A549 (cell line): ENCODE results near the gene SGTA.

Experiments
- EP300 ChIP-seq, 2 experiments: fragments of >200 bp; sonication (Bioruptor Twin); formaldehyde crosslinking; IDR thresholded peaks; 2 replicates in 1 of 2; 3 replicates in 1 of 2; pipeline ENCODE4 v1.6.1; 2016 to 2017
- JUNB ChIP-seq: fragments of >200 bp; sonication (Bioruptor Twin); formaldehyde crosslinking; IDR thresholded peaks from 2 replicates; pipeline ENCODE4 v1.6.1; 2016
- KDM5A ChIP-seq: fragments of 200-600 bp; sonication (generic); IDR thresholded peaks from 2 replicates; pipeline ENCODE4 v1.6.1; 2016; ENCODE audit warnings: antibody characterized with exemption, mild to moderate bottlenecking
- POLR2A ChIP-seq: IDR thresholded peaks from 2 replicates; pipeline ENCODE4 v1.6.1; 2012; ENCODE audit warnings: mild to moderate bottlenecking, low read length
- RFX5 ChIP-seq: fragments of 450-650 bp; IDR thresholded peaks from 2 replicates; pipeline ENCODE4 v1.7.1; 2014; ENCODE audit warnings: antibody characterized with exemption, mild to moderate bottlenecking, moderate library complexity
- SMC3 ChIP-seq: fragments of >200 bp; sonication (Bioruptor Twin); formaldehyde crosslinking; IDR thresholded peaks from 3 replicates; pipeline ENCODE4 v1.6.1; 2018; ENCODE audit warnings: inconsistent platforms
- TF ChIP-seq, protein P1 (sequence below): fragments of >200 bp; sonication (Bioruptor Twin); formaldehyde crosslinking; IDR thresholded peaks from 3 replicates; pipeline ENCODE4 v1.5.1; 2016
- TF ChIP-seq, protein P2 (sequence below): fragments of 450-650 bp; IDR thresholded peaks from 2 replicates; pipeline ENCODE4 v1.6.1; 2014; ENCODE audit warnings: antibody characterized with exemption

DNA sequence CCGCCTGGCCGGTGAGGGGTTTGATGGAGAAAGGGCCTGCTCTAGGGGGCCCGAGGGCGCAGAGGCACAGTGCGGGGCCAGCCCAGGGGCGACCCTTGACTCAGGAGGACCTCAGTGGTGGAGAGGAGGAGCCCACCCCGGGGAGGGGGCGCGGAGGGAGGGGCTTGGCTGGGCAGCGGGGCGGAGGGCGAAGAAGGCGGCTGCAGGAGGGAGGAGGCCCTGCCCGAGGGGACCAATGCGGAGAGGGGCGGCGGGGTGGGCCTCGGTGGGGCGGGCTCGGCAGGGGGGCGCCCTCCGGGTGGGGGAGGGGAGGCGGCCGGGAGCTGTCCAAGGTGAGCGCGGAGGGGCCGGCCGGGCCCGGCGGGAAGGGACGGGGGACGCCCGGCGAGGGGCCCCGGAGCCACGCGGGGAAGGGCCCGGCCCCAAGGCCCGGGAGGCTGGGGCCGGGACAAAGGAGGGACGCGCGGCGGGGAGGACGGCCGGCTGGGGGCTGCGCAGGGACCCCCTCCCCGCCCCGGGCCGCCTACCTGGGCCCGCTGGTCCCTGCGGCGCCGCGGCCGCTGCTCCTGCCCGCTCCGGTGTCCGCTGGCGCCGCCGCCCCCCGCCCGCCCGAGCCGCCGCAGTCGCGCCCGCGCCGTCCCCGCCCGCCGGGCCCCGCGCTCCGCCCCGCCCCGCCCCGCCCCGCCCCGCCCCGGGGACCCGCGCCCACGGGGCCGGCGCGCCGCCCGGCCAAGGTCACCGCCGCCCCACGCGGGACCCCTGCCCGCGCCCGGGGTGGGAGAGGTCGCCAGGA is 62.1 kb downstream of the SGTA start, which contains the start of gene DIRAS1:
- TF ChIP-seq, protein P1, sequence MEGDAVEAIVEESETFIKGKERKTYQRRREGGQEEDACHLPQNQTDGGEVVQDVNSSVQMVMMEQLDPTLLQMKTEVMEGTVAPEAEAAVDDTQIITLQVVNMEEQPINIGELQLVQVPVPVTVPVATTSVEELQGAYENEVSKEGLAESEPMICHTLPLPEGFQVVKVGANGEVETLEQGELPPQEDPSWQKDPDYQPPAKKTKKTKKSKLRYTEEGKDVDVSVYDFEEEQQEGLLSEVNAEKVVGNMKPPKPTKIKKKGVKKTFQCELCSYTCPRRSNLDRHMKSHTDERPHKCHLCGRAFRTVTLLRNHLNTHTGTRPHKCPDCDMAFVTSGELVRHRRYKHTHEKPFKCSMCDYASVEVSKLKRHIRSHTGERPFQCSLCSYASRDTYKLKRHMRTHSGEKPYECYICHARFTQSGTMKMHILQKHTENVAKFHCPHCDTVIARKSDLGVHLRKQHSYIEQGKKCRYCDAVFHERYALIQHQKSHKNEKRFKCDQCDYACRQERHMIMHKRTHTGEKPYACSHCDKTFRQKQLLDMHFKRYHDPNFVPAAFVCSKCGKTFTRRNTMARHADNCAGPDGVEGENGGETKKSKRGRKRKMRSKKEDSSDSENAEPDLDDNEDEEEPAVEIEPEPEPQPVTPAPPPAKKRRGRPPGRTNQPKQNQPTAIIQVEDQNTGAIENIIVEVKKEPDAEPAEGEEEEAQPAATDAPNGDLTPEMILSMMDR: no peak
- no peak for TF ChIP-seq EP300 (IDR thresholded peaks at IDR 0.05)
- TF ChIP-seq JUNB: no peak
- TF ChIP-seq KDM5A: no peak
- TF ChIP-seq SMC3: no peak
- TF ChIP-seq, protein P2, sequence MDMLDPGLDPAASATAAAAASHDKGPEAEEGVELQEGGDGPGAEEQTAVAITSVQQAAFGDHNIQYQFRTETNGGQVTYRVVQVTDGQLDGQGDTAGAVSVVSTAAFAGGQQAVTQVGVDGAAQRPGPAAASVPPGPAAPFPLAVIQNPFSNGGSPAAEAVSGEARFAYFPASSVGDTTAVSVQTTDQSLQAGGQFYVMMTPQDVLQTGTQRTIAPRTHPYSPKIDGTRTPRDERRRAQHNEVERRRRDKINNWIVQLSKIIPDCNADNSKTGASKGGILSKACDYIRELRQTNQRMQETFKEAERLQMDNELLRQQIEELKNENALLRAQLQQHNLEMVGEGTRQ: no peak
- no peak for TF ChIP-seq RFX5
- TF ChIP-seq POLR2A: no peak
